Measurements from ENCODE around the gene GNPTG.
A peak's percentile ranks its signal among the peaks of the same experiment; 100 is the strongest.

GNPTG gene

GRCh38 chr16:1397779-1398178 is 46.0 kb downstream of the GNPTG start:
- Mint-ChIP-seq H3K36me3 (ENCODE audit: low read depth) (peaks cover 7% of the 10 kb centered on the region), H3K27ac (no peak overlapping the region), H3K4me3 (no peak overlapping the region), H3K4me1 (ENCODE audit: low read depth) (no peaks in the 10 kb centered on the region), H3K27me3 (no peaks in the 10 kb centered on the region), H3K9me3 (no peaks in the 10 kb centered on the region)

GRCh38 chr16:1398351-1398750 is 46.6 kb downstream of the GNPTG start:
- Mint-ChIP-seq H3K9me3 (no peaks in the 10 kb centered on the region), H3K27ac (no peak overlapping the region), H3K36me3 (ENCODE audit: low read depth) (peaks cover 7% of the 10 kb centered on the region), H3K4me3 (no peak overlapping the region), H3K4me1 (ENCODE audit: low read depth) (no peaks in the 10 kb centered on the region), H3K27me3 (no peaks in the 10 kb centered on the region)

- Mint-ChIP-seq H3K27ac (no peak overlapping the region), H3K9me3 (no peaks in the 10 kb centered on the region), H3K4me3 (no peak overlapping the region), H3K27me3 (no peaks in the 10 kb centered on the region), H3K36me3 (ENCODE audit: low read depth) (peaks cover 11% of the 10 kb centered on the region), H3K4me1 (ENCODE audit: low read depth) (no peaks in the 10 kb centered on the region)
Observed at GRCh38 chr16:1398826-1399581, 47.3 kb downstream of the GNPTG start.

GRCh38 chr16:1401061-1401757 is 49.5 kb downstream of the GNPTG start:
- no peak overlapping the region for H3K27ac Mint-ChIP-seq
- no peaks in the 10 kb centered on the region for H3K27me3 Mint-ChIP-seq
- no peaks in the 10 kb centered on the region for H3K9me3 Mint-ChIP-seq
- H3K4me3 Mint-ChIP-seq = no peak overlapping the region
- H3K36me3 Mint-ChIP-seq (ENCODE audit: low read depth) = peaks cover 11% of the 10 kb centered on the region
- H3K4me1 Mint-ChIP-seq (ENCODE audit: low read depth) = no peaks in the 10 kb centered on the region

GRCh38 chr16:1401758-1402154 is 50.0 kb downstream of the GNPTG start:
- H3K4me3 Mint-ChIP-seq = no peak overlapping the region

GRCh38 chr16:1403036-1403435 is 51.3 kb downstream of the GNPTG start:
- Mint-ChIP-seq H3K27ac (no peak overlapping the region), H3K36me3 (ENCODE audit: low read depth) (peaks cover 11% of the 10 kb centered on the region), H3K9me3 (no peaks in the 10 kb centered on the region), H3K27me3 (no peaks in the 10 kb centered on the region), H3K4me1 (ENCODE audit: low read depth) (peaks cover 5% of the 10 kb centered on the region), H3K4me3 (no peak overlapping the region)

More at GRCh38 chr16:1401758-1402154, 50.0 kb downstream of the GNPTG start:
- Mint-ChIP-seq H3K27me3 (no peaks in the 10 kb centered on the region), H3K9me3 (no peaks in the 10 kb centered on the region), H3K36me3 (ENCODE audit: low read depth) (peaks cover 11% of the 10 kb centered on the region), H3K27ac (no peak overlapping the region), H3K4me1 (ENCODE audit: low read depth) (peaks cover under 1% of the 10 kb centered on the region)

- Mint-ChIP-seq H3K4me3 (no peak overlapping the region), H3K36me3 (ENCODE audit: low read depth) (peaks cover 11% of the 10 kb centered on the region), H3K9me3 (no peaks in the 10 kb centered on the region), H3K27ac (no peak overlapping the region), H3K27me3 (no peaks in the 10 kb centered on the region), H3K4me1 (ENCODE audit: low read depth) (peaks cover 5% of the 10 kb centered on the region)
Observed at GRCh38 chr16:1403733-1404132, 52.0 kb downstream of the GNPTG start.

- Mint-ChIP-seq H3K27ac (peak overlapping the region; percentile 67), H3K27me3 (no peaks in the 10 kb centered on the region), H3K36me3 (ENCODE audit: low read depth) (peaks cover 8% of the 10 kb centered on the region), H3K4me3 (peak overlapping the region; percentile 60), H3K9me3 (no peaks in the 10 kb centered on the region), H3K4me1 (ENCODE audit: low read depth) (peaks cover 13% of the 10 kb centered on the region)
Observed at GRCh38 chr16:1407753-1408152, 56.0 kb downstream of the GNPTG start.

- H3K27me3 Mint-ChIP-seq = no peaks in the 10 kb centered on the region
Observed at GRCh38 chr16:1408171-1408837, 56.6 kb downstream of the GNPTG start.

GRCh38 chr16:1412847-1413246 is 61.1 kb downstream of the GNPTG start:
- Mint-ChIP-seq H3K36me3 (ENCODE audit: low read depth) (peaks cover 4% of the 10 kb centered on the region), H3K4me3 (no peak overlapping the region), H3K27ac (peak overlapping the region; percentile 52), H3K9me3 (no peaks in the 10 kb centered on the region), H3K4me1 (ENCODE audit: low read depth) (peaks cover 20% of the 10 kb centered on the region), H3K27me3 (no peaks in the 10 kb centered on the region)

More at GRCh38 chr16:1408171-1408837, 56.6 kb downstream of the GNPTG start:
- H3K4me3 Mint-ChIP-seq = peak overlapping the region; percentile 80
- H3K4me1 Mint-ChIP-seq (ENCODE audit: low read depth) = peaks cover 15% of the 10 kb centered on the region
- peaks cover 8% of the 10 kb centered on the region for H3K36me3 Mint-ChIP-seq (ENCODE audit: low read depth)
- no peaks in the 10 kb centered on the region for H3K9me3 Mint-ChIP-seq
- peak overlapping the region; percentile 67 for H3K27ac Mint-ChIP-seq
